HEK293 (cell line): Measurements from ENCODE around the gene CHST8.
A peak's percentile ranks its signal among the peaks of the same experiment; 100 is the strongest.

Source experiments
- CTCF ChIA-PET: fragments of 350-600 bp; formaldehyde crosslinking; extraction: SDS; loops from one replicate; lab custom pipeline; 2021; ENCODE audit warnings: antibody characterized with exemption; lab: Yijun Ruan, JAX
- POLR2A ChIA-PET: fragments of 300-600 bp; formaldehyde crosslinking; extraction: SDS; loops from one replicate; lab custom pipeline; 2020; ENCODE audit warnings: antibody characterized with exemption, inconsistent platforms; lab: Yijun Ruan, JAX
- H3K27ac ChIP-seq: fragments of 200-500 bp; sonication (Bioruptor generic); 2 replicates; pipeline ENCODE4 v1.5.1; 2014; ENCODE audit warnings: low read depth, low read length, control low read depth, inconsistent platforms; ENCODE audit errors: extremely low read depth
- H3K36me3 ChIP-seq, 2 experiments: fragments of 200-500 bp in 1 of 2; sonication (Bioruptor generic) in 1 of 2; 1 replicate in 1 of 2; 2 replicates in 1 of 2; pipeline ENCODE4 v1.5.1; 2014 to 2017; ENCODE audit warnings: inconsistent platforms in 2 of 2, low read length in 2 of 2; ENCODE audit not compliant: control insufficient read depth in 2 of 2, insufficient read depth in 1 of 2
- H3K4me1 ChIP-seq: fragments of 200-500 bp; sonication (Bioruptor generic); 2 replicates; pipeline ENCODE4 v1.5.1; 2014; ENCODE audit warnings: mild to moderate bottlenecking, low read length, inconsistent platforms; ENCODE audit not compliant: control insufficient read depth, insufficient read depth
- H3K4me3 ChIP-seq: 2 replicates; pipeline ENCODE4 v1.5.1; 2011; ENCODE audit warnings: low read depth, mild to moderate bottlenecking, control low read depth, low read length, moderate library complexity
- H3K9me3 ChIP-seq: fragments of 200-500 bp; sonication (Bioruptor generic); 2 replicates; pipeline ENCODE4 v1.5.1; 2014; ENCODE audit warnings: low read depth, low read length, inconsistent platforms; ENCODE audit not compliant: control insufficient read depth, insufficient read depth
- GLIS1 ChIP-seq: fragments of 450-650 bp; formaldehyde crosslinking; IDR thresholded peaks from 2 replicates; pipeline ENCODE4 v1.5.1; 2016; ENCODE audit warnings: missing biosample characterization, missing genetic modification characterization
- GLIS2 ChIP-seq: fragments of 450-650 bp; formaldehyde crosslinking; IDR thresholded peaks from 2 replicates; pipeline ENCODE4 v1.5.1; 2016; ENCODE audit warnings: missing biosample characterization, missing genetic modification characterization
- KLF1 ChIP-seq: fragments of 450-650 bp; formaldehyde crosslinking; IDR thresholded peaks from 2 replicates; pipeline ENCODE4 v1.5.1; 2016; ENCODE audit warnings: missing biosample characterization, missing genetic modification characterization
- TCF7L2 ChIP-seq: IDR thresholded peaks from 2 replicates; pipeline ENCODE4 v1.6.1; 2011; ENCODE audit warnings: low read depth, mild to moderate bottlenecking, inconsistent platforms, low read length, moderate library complexity, borderline replicate concordance
- ZIC2 ChIP-seq: fragments of 450-650 bp; formaldehyde crosslinking; IDR thresholded peaks from 2 replicates; pipeline ENCODE4 v1.5.1; 2016; ENCODE audit warnings: missing biosample characterization, missing genetic modification characterization
- ZNF292 ChIP-seq: fragments of 450-650 bp; formaldehyde crosslinking; IDR thresholded peaks from 2 replicates; pipeline ENCODE4 v1.5.1; 2016; ENCODE audit warnings: low read depth, missing biosample characterization, missing genetic modification characterization, borderline replicate concordance
- ZNF341 ChIP-seq: fragments of 450-650 bp; formaldehyde crosslinking; IDR thresholded peaks from 2 replicates; pipeline ENCODE4; 2016; ENCODE audit warnings: low read depth, missing biosample characterization, missing genetic modification characterization
- ZNF473 ChIP-seq: fragments of 450-650 bp; formaldehyde crosslinking; IDR thresholded peaks from 2 replicates; pipeline ENCODE4 v1.5.1; 2017; ENCODE audit warnings: missing biosample characterization, missing genetic modification characterization
- TF ChIP-seq, protein P1 (sequence below): fragments of 450-650 bp; formaldehyde crosslinking; conservative IDR thresholded peaks from 2 replicates; pipeline ENCODE4 v1.5.1; 2016; ENCODE audit warnings: low read depth, missing biosample characterization, missing genetic modification characterization
- TF ChIP-seq, protein P2 (sequence below): fragments of 450-650 bp; formaldehyde crosslinking; IDR thresholded peaks from 2 replicates; pipeline ENCODE4 v1.5.1; 2016; ENCODE audit warnings: missing biosample characterization, missing genetic modification characterization
- TF ChIP-seq, protein P3 (sequence below): fragments of 450-650 bp; formaldehyde crosslinking; IDR thresholded peaks from 2 replicates; pipeline ENCODE4 v1.5.1; 2017; ENCODE audit warnings: missing biosample characterization, mild to moderate bottlenecking, missing genetic modification characterization, moderate library complexity
- TF ChIP-seq, protein P4 (sequence below): fragments of 450-650 bp; formaldehyde crosslinking; IDR thresholded peaks from 2 replicates; pipeline ENCODE4 v1.5.1; 2016; ENCODE audit warnings: missing biosample characterization, missing genetic modification characterization

The CHST8 gene

DNA sequence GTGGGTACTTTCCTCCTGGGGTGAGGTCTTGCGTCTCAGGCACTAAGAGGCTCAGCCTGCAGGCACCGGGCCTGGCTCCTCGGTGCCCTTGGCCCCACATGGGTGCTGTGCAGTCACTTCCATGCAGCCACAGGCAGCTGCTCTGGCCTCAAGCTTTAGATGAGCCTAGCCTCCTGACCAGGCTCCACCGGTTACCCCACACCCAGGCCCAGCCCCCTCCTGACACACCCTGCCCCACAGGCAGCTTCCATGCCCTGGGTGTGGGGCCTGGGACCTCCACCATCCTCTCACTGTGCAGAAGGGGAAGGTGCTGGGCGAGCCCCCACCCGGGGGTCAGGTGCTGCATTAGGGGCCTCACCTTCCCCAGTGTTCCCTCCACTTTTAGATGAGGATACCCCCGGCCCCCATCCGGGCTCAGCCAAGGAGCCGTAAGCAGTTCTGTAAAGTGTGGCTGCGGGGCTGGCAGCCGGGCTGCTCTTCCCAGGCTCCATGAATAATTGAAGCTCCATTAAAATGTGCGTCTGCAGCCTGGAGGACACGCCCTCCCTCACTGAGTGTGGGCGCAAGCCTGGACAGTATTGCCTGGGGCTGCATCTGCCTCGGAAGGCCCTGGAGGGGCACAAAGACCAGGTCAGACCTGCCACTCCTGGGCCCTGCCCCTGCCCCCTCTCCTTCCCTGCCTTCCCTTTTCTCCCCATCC lies 102.4 kb downstream of the CHST8 start:
- no peak overlapping the region for H3K27ac ChIP-seq
- CTCF ChIA-PET: interaction anchor here (0.5 to 1.8 kb wide), 7 partner anchors 47 to 947 kb away, joined by 3 to 5 read pairs (median 3); no protein-coding TSS in a partner anchor
- H3K9me3 ChIP-seq: no peaks in the 10 kb centered on the region
- no peak overlapping the region for H3K4me3 ChIP-seq
- POLR2A ChIA-PET: no interaction called here
- TF ChIP-seq, protein P1, sequence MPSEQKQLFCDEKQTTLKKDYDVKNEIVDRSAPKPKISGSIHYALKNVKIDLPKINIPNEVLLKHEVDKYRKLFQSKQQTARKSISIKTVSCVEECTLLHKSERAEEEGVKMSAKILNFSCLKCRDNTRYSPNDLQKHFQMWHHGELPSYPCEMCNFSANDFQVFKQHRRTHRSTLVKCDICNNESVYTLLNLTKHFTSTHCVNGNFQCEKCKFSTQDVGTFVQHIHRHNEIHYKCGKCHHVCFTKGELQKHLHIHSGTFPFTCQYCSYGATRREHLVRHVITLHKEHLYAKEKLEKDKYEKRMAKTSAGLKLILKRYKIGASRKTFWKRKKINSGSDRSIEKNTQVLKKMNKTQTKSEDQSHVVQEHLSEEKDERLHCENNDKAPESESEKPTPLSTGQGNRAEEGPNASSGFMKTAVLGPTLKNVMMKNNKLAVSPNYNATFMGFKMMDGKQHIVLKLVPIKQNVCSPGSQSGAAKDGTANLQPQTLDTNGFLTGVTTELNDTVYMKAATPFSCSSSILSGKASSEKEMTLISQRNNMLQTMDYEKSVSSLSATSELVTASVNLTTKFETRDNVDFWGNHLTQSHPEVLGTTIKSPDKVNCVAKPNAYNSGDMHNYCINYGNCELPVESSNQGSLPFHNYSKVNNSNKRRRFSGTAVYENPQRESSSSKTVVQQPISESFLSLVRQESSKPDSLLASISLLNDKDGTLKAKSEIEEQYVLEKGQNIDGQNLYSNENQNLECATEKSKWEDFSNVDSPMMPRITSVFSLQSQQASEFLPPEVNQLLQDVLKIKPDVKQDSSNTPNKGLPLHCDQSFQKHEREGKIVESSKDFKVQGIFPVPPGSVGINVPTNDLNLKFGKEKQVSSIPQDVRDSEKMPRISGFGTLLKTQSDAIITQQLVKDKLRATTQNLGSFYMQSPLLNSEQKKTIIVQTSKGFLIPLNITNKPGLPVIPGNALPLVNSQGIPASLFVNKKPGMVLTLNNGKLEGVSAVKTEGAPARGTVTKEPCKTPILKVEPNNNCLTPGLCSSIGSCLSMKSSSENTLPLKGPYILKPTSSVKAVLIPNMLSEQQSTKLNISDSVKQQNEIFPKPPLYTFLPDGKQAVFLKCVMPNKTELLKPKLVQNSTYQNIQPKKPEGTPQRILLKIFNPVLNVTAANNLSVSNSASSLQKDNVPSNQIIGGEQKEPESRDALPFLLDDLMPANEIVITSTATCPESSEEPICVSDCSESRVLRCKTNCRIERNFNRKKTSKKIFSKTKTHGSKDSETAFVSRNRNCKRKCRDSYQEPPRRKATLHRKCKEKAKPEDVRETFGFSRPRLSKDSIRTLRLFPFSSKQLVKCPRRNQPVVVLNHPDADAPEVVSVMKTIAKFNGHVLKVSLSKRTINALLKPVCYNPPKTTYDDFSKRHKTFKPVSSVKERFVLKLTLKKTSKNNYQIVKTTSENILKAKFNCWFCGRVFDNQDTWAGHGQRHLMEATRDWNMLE (tag by site-specific recombination): no peak
- TF ChIP-seq, protein P2, sequence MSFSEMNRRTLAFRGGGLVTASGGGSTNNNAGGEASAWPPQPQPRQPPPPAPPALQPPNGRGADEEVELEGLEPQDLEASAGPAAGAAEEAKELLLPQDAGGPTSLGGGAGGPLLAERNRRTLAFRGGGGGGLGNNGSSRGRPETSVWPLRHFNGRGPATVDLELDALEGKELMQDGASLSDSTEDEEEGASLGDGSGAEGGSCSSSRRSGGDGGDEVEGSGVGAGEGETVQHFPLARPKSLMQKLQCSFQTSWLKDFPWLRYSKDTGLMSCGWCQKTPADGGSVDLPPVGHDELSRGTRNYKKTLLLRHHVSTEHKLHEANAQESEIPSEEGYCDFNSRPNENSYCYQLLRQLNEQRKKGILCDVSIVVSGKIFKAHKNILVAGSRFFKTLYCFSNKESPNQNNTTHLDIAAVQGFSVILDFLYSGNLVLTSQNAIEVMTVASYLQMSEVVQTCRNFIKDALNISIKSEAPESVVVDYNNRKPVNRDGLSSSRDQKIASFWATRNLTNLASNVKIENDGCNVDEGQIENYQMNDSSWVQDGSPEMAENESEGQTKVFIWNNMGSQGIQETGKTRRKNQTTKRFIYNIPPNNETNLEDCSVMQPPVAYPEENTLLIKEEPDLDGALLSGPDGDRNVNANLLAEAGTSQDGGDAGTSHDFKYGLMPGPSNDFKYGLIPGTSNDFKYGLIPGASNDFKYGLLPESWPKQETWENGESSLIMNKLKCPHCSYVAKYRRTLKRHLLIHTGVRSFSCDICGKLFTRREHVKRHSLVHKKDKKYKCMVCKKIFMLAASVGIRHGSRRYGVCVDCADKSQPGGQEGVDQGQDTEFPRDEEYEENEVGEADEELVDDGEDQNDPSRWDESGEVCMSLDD (tag by site-specific recombination): no peak
- TF ChIP-seq KLF1 (tag by site-specific recombination) (peak; percentile 90), TCF7L2 (no peak), ZNF292 (tag by site-specific recombination) (no peak), ZNF473 (tag by site-specific recombination) (no peak), GLIS2 (0 out of 2 replicates have a peak, but pooled peaks have one; percentile 17)
- TF ChIP-seq, protein P3, sequence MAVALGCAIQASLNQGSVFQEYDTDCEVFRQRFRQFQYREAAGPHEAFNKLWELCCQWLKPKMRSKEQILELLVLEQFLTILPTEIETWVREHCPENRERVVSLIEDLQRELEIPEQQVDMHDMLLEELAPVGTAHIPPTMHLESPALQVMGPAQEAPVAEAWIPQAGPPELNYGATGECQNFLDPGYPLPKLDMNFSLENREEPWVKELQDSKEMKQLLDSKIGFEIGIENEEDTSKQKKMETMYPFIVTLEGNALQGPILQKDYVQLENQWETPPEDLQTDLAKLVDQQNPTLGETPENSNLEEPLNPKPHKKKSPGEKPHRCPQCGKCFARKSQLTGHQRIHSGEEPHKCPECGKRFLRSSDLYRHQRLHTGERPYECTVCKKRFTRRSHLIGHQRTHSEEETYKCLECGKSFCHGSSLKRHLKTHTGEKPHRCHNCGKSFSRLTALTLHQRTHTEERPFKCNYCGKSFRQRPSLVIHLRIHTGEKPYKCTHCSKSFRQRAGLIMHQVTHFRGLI: no peak
- TF ChIP-seq, protein P4, sequence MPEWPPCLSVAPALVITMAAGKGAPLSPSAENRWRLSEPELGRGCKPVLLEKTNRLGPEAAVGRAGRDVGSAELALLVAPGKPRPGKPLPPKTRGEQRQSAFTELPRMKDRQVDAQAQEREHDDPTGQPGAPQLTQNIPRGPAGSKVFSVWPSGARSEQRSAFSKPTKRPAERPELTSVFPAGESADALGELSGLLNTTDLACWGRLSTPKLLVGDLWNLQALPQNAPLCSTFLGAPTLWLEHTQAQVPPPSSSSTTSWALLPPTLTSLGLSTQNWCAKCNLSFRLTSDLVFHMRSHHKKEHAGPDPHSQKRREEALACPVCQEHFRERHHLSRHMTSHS: no peak
- H3K36me3 ChIP-seq: no peaks in the 10 kb centered on the region
- no peaks in the 10 kb centered on the region for H3K4me1 ChIP-seq

DNA sequence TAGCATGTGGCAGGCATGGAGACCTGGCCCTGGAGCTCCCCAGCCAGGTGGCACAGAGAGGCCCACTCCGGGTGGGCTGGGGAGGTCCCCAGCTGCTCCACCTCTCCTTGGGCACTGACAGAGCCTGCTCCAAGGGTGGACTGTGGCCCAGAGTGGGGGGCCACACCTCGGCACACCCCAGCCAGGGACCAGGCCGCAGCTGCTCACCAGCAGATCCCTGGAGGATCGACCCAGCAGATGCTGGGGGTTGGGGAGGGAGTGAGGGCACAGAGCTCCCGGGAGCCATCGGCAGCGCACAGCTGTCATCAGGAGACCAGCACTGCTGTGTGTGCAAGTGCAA lies 102.9 kb downstream of the CHST8 start:
- ChIA-PET CTCF (interaction anchor here (0.5 to 1.8 kb wide), 4 partner anchors 46 to 946 kb away, joined by 3 to 4 read pairs (median 4); no protein-coding TSS in a partner anchor), POLR2A (no interaction called here)
- H3K27ac ChIP-seq: no peak overlapping the region
- H3K36me3 ChIP-seq: no peaks in the 10 kb centered on the region
- H3K4me3 ChIP-seq: no peak overlapping the region
- H3K4me1 ChIP-seq: no peaks in the 10 kb centered on the region
- H3K9me3 ChIP-seq: no peaks in the 10 kb centered on the region
- peak; percentile 53 for TF ChIP-seq ZIC2 (tag by site-specific recombination)
- TF ChIP-seq GLIS1: peak; percentile 78
- TF ChIP-seq GLIS2: peak; percentile 14; the same call in 1 of the 2 replicates
- TF ChIP-seq ZNF341 (tag by site-specific recombination): no peak
